Measurements from ENCODE around the gene TPM2.
"Not testable (repeated sequence)": the region's sequence is repeated elsewhere in the genome, so short reads cannot be mapped to it uniquely, and the experiment has no call there.

TPM2 gene

GRCh38 chr9:35651956-35652828 lies 37.5 kb downstream of the TPM2 start:
- DNase-seq: no peak

- DNase-seq: peak; percentile 30
Measured at GRCh38 chr9:35650341-35651158, 39.2 kb downstream of the TPM2 start, which contains the start of gene SIT1. Gene SIT1 (minus strand): TSS chr9:35650931. CDS start chr9:35650853, 78 bp downstream.

GRCh38 chr9:35649431-35650340 lies 40.0 kb downstream of the TPM2 start:
- peak; percentile 45 for DNase-seq

GRCh38 chr9:35646533-35647265 lies 43.0 kb downstream of the TPM2 start:
- DNase-seq: peak; percentile 91

- DNase-seq: no peak
Measured at GRCh38 chr9:35646153-35646532, 43.6 kb downstream of the TPM2 start.

GRCh38 chr9:35645736-35646135 lies 44.0 kb downstream of the TPM2 start:
- DNase-seq: not testable (repeated sequence)

GRCh38 chr9:35643046-35643445 lies 46.7 kb downstream of the TPM2 start:
- no peak for DNase-seq

- not testable (repeated sequence) for DNase-seq
Measured at GRCh38 chr9:35641478-35641877, 48.2 kb downstream of the TPM2 start.

- not testable (repeated sequence) for DNase-seq
Measured at GRCh38 chr9:35640431-35640830, 49.3 kb downstream of the TPM2 start.

- no peak for DNase-seq
Measured at GRCh38 chr9:35639631-35640030, 50.1 kb downstream of the TPM2 start.

GRCh38 chr9:35639225-35639624 lies 50.5 kb downstream of the TPM2 start:
- not testable (repeated sequence) for DNase-seq

GRCh38 chr9:35638751-35639150 lies 51.0 kb downstream of the TPM2 start:
- DNase-seq: not testable (repeated sequence)

- not testable (repeated sequence) for DNase-seq
Measured at GRCh38 chr9:35637427-35637955, 52.2 kb downstream of the TPM2 start.

GRCh38 chr9:35636877-35637246 lies 52.9 kb downstream of the TPM2 start:
- DNase-seq: not testable (repeated sequence)

- DNase-seq: no peak
Measured at GRCh38 chr9:35636135-35636876, 53.4 kb downstream of the TPM2 start.

GRCh38 chr9:35635730-35636129 lies 54.0 kb downstream of the TPM2 start:
- DNase-seq: no peak
